ENCODE measurements around the gene IL25.

GRCh38 chr14:23425169-23425568, 52.6 kb downstream of the IL25 start:
- TF ChIP-seq NFYB (IDR thresholded peaks at IDR 0.05; ENCODE audit: insufficient read depth, low read depth, low read length) (no peak), RFX5 (IDR thresholded peaks at IDR 0.05; ENCODE audit: low read depth, low read length) (no peak), RAD21 (IDR thresholded peaks at IDR 0.05; ENCODE audit: insufficient read depth, low read depth, low read length) (no peak), POLR2A (IDR thresholded peaks at IDR 0.05; ENCODE audit: low read depth, low read length) (no peak), CTCF (IDR thresholded peaks at IDR 0.05 in 2 of 3, conservative IDR thresholded peaks at IDR 0.05 in 1 of 3; ENCODE audit: control insufficient read depth in 2 of 3, extremely low read depth in 1 of 3, insufficient read depth in 1 of 3, low read depth in 3 of 3, low read length in 3 of 3) (no peak), HDAC6 (IDR thresholded peaks at IDR 0.05; ENCODE audit: unreplicated experiment) (no peak), HSF1 (IDR thresholded peaks at IDR 0.05; ENCODE audit: low read depth, low read length) (no peak), FOS (IDR thresholded peaks at IDR 0.05; ENCODE audit: borderline replicate concordance, extremely low read depth, insufficient read length) (no peak), PRDM15 (CRISPR knock-in tag; IDR thresholded peaks at IDR 0.05) (no peak), POLR2AphosphoS5 (IDR thresholded peaks at IDR 0.05; ENCODE audit: low read length) (no peak), EZH2 (IDR thresholded peaks at IDR 0.05; ENCODE audit: borderline replicate concordance, control insufficient read depth, low read depth, low read length) (no peak), EP300 (IDR thresholded peaks at IDR 0.05; ENCODE audit: borderline replicate concordance in 1 of 2, control insufficient read depth in 1 of 2, low read depth in 2 of 2, low read length in 2 of 2) (no peak)

Measured in GM12878 (cell line).